ENCODE data around the gene ELP4. TPM values are rescaled to one million over a fixed set of nuclear protein-coding genes. Genes with fewer than 3 reads are reported as not detected.

ELP4 gene
- total RNA-seq, 2 donors from 2014 or later: 21.5 to 23.0 TPM

GRCh38 chr11:31795706-31796498, 286.3 kb downstream of the ELP4 start:
- intact Hi-C loops (cut with DNase I): no loop called here
- peaks cover 17% of the 10 kb centered on the region for H3K27me3 ChIP-seq (replicated peaks; ENCODE audit: insufficient read depth)
- TF ChIP-seq POLR2A (IDR thresholded peaks at IDR 0.05): no peak
- TF ChIP-seq POLR2AphosphoS5 (IDR thresholded peaks at IDR 0.05): no peak
- TF ChIP-seq CTCF (IDR thresholded peaks at IDR 0.05): no peak
- H3K36me3 ChIP-seq: no peaks in the 10 kb centered on the region
- no peaks in the 10 kb centered on the region for H3K4me1 ChIP-seq (replicated peaks)
- H3K4me3 ChIP-seq: no peak overlapping the region
- DNase-seq (ENCODE audit: low spot score): no peak
- 61% methylated on average over 22 of the region's 22 CpGs for WGBS
- no peak overlapping the region for H3K27ac ChIP-seq
- H3K9me3 ChIP-seq: no peaks in the 10 kb centered on the region

- Histone ChIP-seq H3K4me3 (no peak overlapping the region), H3K36me3 (no peaks in the 10 kb centered on the region), H3K27me3 (replicated peaks; ENCODE audit: insufficient read depth) (peaks cover 23% of the 10 kb centered on the region), H3K27ac (no peak overlapping the region), H3K9me3 (no peaks in the 10 kb centered on the region), H3K4me1 (replicated peaks) (no peaks in the 10 kb centered on the region)
- DNase-seq (ENCODE audit: low spot score): no peak
- 17% methylated on average over 19 of the region's 19 CpGs for WGBS
- intact Hi-C loops (cut with DNase I): no loop called here
- no peak for TF ChIP-seq CTCF (IDR thresholded peaks at IDR 0.05)
- no peak for TF ChIP-seq POLR2AphosphoS5 (IDR thresholded peaks at IDR 0.05)
- TF ChIP-seq POLR2A (IDR thresholded peaks at IDR 0.05): no peak
These were observed 287.1 kb downstream of the ELP4 start for GRCh38 chr11:31796499-31797189.

- intact Hi-C loops (cut with DNase I): no loop called here
- Histone ChIP-seq H3K36me3 (no peaks in the 10 kb centered on the region), H3K9me3 (no peaks in the 10 kb centered on the region), H3K27ac (no peak overlapping the region), H3K4me3 (no peak overlapping the region), H3K27me3 (replicated peaks; ENCODE audit: insufficient read depth) (peaks cover 23% of the 10 kb centered on the region), H3K4me1 (replicated peaks) (no peaks in the 10 kb centered on the region)
- no peak for DNase-seq (ENCODE audit: low spot score)
- WGBS: 14% methylated on average over 31 of the region's 31 CpGs
- TF ChIP-seq POLR2AphosphoS5 (IDR thresholded peaks at IDR 0.05) (no peak), POLR2A (IDR thresholded peaks at IDR 0.05) (no peak)
These were observed 287.9 kb downstream of the ELP4 start for GRCh38 chr11:31797190-31798056.

- 8% methylated on average over 21 of the region's 21 CpGs for WGBS
- intact Hi-C loops (cut with DNase I): no loop called here
- no peak for DNase-seq (ENCODE audit: low spot score)
- Histone ChIP-seq H3K36me3 (no peaks in the 10 kb centered on the region), H3K9me3 (no peaks in the 10 kb centered on the region), H3K4me1 (replicated peaks) (no peaks in the 10 kb centered on the region), H3K27me3 (replicated peaks; ENCODE audit: insufficient read depth) (peaks cover 27% of the 10 kb centered on the region), H3K27ac (no peak overlapping the region), H3K4me3 (no peak overlapping the region)
- TF ChIP-seq POLR2AphosphoS5 (IDR thresholded peaks at IDR 0.05) (no peak), CTCF (IDR thresholded peaks at IDR 0.05) (no peak), POLR2A (IDR thresholded peaks at IDR 0.05) (no peak)
These were observed 288.5 kb downstream of the ELP4 start for GRCh38 chr11:31798057-31798553.
